Islet precursor cell (in vitro differentiated cells): ENCODE measurements around the gene MYMK.

Experiments
- DNase-seq: peaks from one replicate; pipeline ENCODE4 v3.0.0-alpha.2; 2018

Gene MYMK

DNA sequence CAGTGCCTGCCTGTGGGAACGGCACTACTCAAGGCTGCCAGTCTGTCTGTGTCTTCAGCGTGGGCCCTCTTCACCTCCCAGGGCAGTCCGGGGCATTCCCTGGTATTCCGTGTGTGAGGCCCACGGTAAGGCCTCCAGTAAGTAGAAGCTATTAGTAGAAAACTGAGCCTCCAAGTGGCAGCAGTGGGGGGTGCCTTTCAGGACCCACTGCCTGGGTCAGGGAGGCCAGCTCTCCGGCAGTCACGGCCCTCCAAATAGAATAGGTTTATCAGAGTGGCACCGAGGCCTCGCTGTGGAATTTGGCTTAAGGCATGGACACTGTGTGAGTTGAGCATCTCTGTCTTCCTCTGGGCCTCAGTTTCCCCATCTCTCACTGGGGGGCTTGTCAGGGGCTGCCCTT lies 32.8 kb upstream of the MYMK start:
- DNase-seq: no peak

DNA sequence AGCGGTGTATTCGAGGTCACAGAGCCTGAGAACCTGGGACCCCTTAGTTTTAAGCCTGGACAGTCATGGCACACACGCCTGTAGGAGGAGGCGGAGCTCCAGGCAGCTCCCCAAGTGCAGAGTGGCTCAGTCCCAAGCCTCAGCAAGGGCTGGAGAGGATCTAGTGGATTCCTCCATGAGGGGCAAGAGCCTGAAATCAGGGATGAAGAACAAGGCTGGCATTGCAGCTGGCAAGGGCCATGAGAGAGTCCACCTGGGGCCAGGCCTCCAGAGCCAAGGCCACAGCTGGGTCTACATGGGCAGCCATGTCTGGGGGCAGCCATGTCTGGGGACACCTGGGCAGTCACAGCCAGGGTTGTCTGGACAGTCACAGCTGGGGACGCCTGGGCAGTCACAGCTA lies 31.6 kb upstream of the MYMK start:
- DNase-seq: no peak

DNA sequence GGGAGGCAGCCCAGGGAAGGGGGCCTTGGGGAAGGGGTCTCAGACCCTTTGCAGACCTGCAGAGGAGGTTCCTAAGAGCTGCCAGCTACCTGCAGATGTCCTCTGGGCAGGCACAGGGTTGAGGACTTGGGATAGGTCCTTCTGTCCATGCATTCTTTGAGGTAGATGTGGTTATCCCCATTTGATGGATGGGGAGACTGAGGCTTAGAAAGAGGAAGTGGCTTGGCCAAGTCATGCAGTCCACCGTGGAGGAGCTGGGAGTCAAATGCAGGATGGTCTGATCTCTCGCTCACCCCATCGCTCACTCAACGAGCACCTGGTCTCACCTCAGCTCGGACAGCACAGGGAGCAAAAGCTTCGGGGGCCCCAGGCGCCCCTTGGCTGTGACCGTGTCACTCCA lies 30.0 kb upstream of the MYMK start:
- DNase-seq: no peak

DNA sequence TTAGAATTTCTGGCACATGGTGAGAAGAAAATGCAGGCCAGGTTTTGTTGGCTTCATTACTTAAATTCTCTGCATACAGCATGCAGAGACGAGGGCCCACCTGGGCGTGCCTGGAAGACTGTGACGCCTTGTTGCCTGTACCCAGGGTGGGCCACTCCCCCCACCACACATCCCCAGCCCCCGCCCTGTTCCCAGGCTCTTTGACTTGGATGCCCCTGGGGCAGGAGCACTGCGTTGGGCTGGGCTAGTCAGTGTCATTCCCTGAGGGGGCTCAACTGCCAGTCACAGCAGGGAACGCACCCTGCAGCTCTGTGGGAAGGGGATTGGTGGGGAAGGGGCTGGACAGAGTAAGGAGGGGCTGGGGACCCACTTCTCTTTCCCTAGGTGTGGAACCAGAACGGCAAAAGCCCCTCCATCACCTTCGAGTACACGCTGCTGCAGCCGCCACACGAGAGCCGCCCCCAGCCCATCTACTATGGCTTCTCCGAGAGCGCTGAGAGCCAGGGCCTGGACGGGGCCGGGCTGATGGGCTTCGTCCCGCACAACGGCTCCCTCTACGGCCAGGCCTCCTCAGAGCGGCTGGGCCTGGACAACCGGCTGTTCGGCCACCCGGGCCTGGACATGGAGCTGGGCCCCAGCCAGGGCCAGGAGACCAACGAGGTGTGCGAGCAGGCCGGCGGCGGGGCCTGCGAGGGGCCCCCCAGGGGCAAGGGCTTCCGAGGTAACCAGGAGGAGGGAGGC lies 29.4 kb upstream of the MYMK start:
- peak; percentile 64 for DNase-seq

- no peak for DNase-seq
Measured at GRCh38 chr9:133553123-133553522, 28.4 kb upstream of the MYMK start.

- DNase-seq: no peak
Measured at GRCh38 chr9:133552236-133552635, 27.5 kb upstream of the MYMK start.

DNA sequence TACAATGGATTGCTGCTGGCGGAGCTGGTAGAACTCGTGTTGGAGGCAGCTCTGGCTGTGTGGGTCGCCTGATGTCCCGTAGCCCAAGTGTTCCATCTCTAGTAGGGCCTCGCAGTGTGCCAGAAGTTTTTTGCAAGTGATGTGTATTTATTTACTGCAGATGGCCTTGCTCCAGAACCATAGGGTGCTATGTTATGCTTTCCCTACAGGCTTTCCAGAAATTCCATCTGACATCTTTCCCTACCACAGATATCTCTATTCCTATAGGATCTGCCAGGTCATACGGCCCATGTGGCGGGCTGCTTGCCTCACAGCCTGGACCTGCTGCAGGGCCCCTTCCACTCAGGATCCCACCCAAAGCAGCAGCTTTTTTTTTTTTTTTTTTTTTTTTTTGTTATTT lies 26.7 kb upstream of the MYMK start:
- no peak for DNase-seq

DNA sequence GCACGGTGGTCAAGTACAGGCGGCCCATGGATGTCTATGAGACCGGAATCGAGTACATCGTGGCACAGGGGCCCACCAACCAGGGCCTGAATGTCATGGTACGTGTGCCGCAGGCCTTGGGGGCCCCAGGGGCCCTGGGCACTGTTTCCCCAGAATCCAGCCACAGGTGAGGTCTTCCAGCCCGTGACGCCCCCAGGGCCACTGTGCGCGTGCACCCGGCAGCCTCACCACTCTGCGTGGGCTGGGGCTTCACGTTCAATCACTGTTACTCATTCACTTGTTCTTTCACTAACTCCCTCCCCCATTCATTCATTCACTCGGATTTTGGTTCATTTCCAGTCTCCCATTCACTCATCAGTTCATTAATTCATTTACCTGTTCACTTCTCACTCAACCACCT lies 22.4 kb upstream of the MYMK start:
- DNase-seq: no peak

DNA sequence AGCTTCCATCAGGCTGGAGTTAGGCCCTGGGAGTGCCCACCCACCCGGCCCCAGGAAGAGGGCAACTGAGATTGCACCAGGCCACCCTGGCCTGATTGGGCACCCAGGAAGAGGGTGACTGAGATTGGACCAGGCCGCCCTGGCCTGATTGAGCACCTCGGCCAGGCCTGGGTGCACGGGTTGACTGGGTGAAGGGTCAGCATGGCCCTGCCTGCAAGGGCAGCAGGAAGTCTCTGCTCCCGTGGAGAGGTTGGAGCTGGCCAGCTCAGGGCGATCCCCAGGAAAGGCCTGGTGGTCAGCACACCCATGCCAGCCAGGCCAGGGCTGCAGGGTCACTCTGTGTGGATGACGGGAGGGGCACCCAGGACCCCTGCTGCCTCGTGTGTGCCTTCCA lies 21.5 kb upstream of the MYMK start:
- DNase-seq: no peak

- DNase-seq: peak; percentile 76
Measured at GRCh38 chr9:133545494-133546286, 20.9 kb upstream of the MYMK start.

DNA sequence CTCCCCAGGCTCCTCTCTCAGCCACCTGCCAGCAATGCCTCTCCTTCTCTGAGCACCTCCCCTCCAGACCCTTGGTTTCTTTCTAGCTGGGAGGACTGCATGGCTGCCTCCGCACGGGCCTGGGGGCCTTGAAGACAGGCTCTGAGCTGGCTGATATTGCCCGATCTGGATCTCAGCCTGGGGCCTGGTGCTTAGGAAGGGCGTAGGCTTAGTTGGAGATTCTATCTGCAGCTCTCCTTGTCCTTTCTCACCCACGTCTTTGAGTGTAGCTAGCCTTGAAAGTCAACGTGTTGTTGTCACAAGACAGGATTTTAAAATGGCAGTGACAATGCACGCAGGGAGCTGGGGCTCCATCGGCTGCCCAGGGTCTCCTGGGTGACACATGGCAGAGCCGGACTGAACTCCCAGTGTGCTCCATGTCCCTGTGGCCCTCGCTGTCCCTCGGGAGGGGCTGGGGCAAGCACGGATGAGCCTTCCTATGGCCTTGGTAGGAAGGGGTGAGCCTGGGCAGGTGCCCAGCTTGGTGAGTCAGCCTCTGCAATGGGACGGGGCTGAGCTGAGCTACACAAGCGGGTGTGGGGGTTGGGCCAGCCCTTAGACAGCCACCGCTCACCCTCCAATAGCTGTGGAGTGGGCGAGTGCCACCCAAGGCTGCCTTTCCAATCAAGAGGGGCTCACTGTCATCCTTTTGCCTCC lies 19.2 kb upstream of the MYMK start:
- no peak for DNase-seq

- no peak for DNase-seq
Measured at GRCh38 chr9:133542002-133542401, 17.2 kb upstream of the MYMK start.

DNA sequence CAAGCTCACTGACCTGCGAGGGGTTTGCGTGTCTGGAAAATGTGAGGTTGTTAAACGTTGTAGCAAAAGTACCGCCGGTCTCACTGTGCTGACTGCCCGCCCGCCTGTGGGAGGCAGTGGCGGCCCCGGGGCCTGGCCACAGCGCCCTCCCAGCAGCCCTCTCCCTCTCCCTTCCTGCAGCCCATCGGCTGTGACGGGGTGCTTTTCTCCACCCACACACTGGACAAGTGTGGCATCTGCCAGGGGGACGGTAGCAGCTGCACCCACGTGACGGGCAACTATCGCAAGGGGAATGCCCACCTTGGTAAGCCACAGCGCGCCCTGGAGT lies 15.9 kb upstream of the MYMK start:
- DNase-seq: no peak

- DNase-seq: no peak
Measured at GRCh38 chr9:133539991-133540697, 15.4 kb upstream of the MYMK start.

GRCh38 chr9:133538851-133539833 lies 14.4 kb upstream of the MYMK start:
- peak; percentile 68 for DNase-seq

DNA sequence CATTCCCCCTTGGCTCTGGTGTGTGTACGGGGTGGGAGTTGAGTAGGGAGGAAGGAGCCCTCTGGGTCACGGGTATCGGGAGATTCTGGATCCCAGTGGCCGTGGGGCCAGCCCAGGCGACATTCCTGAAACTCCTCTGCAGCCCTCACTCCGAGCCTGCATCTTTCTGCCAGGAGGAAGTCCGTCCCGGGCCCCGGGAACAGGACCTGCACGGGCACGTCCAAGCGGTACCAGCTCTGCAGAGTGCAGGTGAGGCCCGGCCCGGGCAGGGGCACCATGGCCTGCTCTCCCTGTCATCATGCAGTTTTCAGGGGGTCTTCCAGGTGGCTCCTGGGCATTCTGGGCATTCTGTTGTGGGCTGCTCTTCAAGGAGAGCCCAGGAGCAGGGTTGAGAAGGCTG lies 13.4 kb upstream of the MYMK start:
- DNase-seq: no peak

GRCh38 chr9:133537257-133537656 lies 12.5 kb upstream of the MYMK start:
- no peak for DNase-seq

DNA sequence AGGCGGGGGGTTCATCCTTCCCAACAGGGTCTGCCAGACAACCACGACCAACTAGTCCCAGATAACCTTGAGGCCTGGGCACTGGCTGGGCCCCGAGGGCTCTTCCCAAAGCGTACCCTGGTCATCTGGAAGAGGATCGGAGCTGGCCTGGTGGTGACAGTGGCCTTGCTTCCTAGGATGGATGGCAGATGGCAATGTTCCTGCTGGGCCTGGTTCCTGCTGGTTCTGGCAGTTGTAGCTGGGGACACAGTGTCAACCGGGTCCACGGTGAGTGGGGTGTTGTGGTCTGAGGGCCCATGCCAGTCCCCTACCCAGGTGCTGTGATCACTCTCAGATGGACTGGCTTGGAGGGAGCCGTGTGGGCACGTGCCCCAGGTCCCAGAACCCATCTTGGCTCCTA lies 11.8 kb upstream of the MYMK start:
- no peak for DNase-seq

DNA sequence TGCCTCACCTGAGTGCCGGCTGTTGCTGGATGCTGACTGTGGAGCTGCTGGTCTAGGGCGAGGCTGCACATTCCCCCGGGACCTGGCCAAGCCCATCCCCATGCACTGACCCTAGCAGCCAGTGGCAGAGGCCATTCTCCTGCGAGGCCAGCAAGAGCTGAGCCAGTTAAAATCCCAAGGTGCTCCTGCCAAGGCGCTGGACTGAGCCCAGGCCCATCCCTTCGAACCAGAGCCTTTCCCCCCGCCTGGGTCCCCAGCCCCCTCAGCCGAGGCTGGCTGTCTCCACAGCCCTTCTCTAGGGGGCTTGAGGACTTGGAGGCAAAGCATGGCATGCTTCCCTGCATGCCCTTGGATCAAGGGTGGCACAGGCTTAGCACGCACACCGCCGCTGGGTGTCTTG lies 11.3 kb upstream of the MYMK start:
- DNase-seq: no peak

DNA sequence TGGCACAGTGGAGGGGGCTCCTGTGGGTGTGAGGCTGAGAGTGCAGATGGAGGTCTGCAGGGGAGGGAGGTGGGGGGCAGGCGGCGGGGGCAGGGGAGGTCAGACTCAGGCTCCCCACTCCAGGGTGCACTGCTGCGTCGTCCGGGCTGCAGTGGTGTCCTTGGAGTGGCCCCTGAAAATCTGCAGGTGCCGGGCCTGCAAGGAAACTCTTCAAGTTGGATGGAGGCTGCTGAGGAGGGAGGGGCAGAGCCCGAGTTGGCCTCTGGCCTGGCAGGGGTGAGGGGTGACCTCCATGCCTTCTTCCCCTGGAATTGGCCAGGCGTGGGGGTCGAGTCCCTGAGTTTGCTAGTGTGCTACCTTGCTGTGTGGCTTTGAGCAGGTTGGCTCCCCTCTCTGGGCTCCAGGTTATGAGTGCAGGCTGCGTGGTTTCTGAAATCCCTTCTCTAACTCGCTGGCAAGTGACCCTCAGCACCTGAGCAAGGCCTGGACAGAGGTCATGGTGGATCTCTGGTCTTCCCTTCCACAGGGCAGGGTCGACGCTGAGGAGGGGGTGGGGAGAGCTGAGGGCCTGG lies 10.6 kb upstream of the MYMK start:
- DNase-seq: no peak

DNA sequence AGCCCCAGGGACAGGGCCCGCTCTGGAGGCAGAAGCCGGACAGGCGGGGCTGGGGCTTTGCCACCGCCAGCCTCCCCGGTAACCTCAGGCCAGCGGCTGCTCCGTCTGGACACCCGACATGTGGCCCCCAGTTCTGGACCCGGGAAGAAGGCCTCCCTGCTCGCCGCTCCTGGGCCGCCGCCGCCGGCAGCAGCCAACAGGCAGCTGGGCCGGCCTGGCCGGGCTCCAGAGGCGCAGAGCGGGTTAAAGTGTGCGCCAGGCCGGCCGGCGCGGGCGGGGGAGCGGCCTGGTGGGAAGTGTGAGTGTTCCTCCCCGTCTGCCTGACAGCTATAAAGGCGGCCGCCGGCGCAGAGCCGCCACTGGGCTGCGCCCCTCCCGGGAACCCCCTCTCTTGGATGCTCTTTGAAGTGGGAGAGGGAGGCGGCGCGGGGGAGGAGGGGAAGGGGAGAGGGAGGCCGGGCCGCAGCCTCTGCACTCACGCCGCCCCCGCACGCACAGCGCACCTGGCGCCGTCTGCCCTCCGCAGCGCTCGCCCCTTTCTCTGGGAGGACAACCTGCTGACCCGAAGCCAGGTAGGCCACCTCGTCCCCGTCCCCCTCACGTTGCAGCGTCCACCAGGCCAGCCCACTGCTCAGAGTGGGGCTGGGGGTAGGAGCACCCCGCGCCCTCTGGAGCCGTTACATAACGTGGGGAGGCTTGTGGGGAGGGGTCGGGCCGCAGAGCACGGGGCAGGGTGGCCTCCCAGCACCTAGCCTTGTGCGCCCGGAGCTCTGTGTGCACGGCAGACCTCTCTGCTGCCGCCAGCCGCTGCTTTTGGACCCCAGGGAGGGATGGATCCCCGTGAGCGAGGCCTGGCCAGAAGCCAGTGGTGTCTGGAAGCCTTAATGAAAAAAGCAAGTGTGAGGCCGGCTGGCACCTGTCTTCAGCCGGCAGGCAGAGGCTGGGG lies 9.9 kb upstream of the MYMK start, which contains the start of gene ADAMTSL2:
ADAMTSL2 (plus strand) TSS at position 359 of the 946 bp plus-strand sequence. CDS start 2,009 bp downstream, outside the sequence.
- DNase-seq: peak; percentile 88
